ENCODE data around the gene EEF1AKMT3. TPM values are rescaled to one million over a fixed set of nuclear protein-coding genes. Genes with fewer than 3 reads are reported as not detected.

Gene EEF1AKMT3
- total and polyA plus RNA-seq, 12 donors, result 1.1 to 2.6 (median 1.5) TPM

DNA sequence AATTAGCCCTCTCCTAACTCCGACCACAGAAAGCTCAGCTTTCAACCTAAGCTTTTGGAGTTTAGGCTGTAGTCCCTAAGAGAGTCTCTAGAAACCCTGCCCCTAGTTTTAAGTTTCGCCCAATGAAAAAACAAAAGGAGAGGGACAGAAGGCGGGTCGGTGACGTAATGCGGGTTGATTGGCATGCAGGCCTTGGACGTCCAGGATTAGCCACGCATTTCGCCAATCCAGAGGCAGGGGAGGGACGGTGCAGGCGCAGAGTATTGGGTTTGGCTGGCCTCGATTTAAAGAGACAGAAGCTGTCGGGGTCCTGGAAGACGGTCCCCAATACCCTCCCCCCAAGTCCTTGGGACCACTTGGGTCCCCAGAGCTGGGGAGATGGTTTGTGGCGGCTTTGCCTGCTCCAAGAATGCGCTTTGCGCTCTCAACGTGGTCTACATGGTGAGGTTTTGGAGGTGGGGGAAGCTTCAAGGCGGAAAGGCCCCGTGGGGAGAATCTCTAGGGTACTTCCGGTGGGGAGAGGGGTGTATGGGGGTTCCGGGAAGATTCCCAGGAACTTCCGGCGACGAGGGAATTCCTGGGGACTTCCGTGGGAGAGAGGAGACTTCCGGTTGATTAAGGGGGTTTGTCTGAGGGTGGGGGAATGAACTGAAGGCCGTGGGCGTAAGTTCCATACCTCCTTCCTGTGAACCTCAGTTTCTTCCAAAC lies 27.5 kb upstream of the EEF1AKMT3 start, which contains the start of gene TSPAN31:
Gene TSPAN31 (plus strand): TSS at position 263 of the 708 bp plus-strand sequence. CDS start 116 bp downstream, at position 379.
- 1% methylated on average over 29 of the region's 29 CpGs for WGBS, 2 donors
- ATAC-seq, result peak; percentile 93 to 98 (median 96)
- intact Hi-C loops (cut with DNase I), result no loop called here

GRCh38 chr12:57745485-57745881 lies 26.9 kb upstream of the EEF1AKMT3 start:
- peak overlapping the region; percentile 58 to 98 (median 88) for H3K4me3 ChIP-seq
- no peak for DNase-seq
- H3K27me3 ChIP-seq, result peaks cover 0 to 7% (median 0%) of the 10 kb centered on the region in 7 donors
- 35 to 41% methylated on average over 8 of the region's 8 CpGs for WGBS, 2 donors
- peaks cover 0 to 39% (median 15%) of the 10 kb centered on the region in 9 donors for H3K4me1 ChIP-seq
- ATAC-seq, result peak in 7 of 8 donors; percentile 2 to 36 (median 17)
- TF ChIP-seq, protein P1, sequence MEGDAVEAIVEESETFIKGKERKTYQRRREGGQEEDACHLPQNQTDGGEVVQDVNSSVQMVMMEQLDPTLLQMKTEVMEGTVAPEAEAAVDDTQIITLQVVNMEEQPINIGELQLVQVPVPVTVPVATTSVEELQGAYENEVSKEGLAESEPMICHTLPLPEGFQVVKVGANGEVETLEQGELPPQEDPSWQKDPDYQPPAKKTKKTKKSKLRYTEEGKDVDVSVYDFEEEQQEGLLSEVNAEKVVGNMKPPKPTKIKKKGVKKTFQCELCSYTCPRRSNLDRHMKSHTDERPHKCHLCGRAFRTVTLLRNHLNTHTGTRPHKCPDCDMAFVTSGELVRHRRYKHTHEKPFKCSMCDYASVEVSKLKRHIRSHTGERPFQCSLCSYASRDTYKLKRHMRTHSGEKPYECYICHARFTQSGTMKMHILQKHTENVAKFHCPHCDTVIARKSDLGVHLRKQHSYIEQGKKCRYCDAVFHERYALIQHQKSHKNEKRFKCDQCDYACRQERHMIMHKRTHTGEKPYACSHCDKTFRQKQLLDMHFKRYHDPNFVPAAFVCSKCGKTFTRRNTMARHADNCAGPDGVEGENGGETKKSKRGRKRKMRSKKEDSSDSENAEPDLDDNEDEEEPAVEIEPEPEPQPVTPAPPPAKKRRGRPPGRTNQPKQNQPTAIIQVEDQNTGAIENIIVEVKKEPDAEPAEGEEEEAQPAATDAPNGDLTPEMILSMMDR (IDR thresholded peaks at IDR 0.05), result no peak
- peak overlapping the region; percentile 91 to 99 (median 96) for H3K27ac ChIP-seq
- intact Hi-C loops (cut with DNase I), result no loop called here
- H3K36me3 ChIP-seq, result peaks cover 0 to 45% (median 32%) of the 10 kb centered on the region in 9 donors
- no peaks in the 10 kb centered on the region for H3K9me3 ChIP-seq

More for the DNA sequence above, 27.5 kb upstream of the EEF1AKMT3 start, which contains the start of gene TSPAN31:
- TF ChIP-seq, protein P1 (IDR thresholded peaks at IDR 0.05), result no peak
- peak within 1 kb of the TSS; percentile 91 to 99 (median 96) for H3K27ac ChIP-seq
- peaks cover 0 to 40% (median 28%) of the 10 kb centered on the region in 9 donors for H3K36me3 ChIP-seq
- peak; percentile 95 to 99 for DNase-seq
- peak within 1 kb of the TSS; percentile 58 to 98 (median 88) for H3K4me3 ChIP-seq
- H3K9me3 ChIP-seq, result no peaks in the 10 kb centered on the region
- H3K4me1 ChIP-seq, result peaks cover 0 to 42% (median 13%) of the 10 kb centered on the region in 9 donors
- H3K27me3 ChIP-seq, result peaks cover 0 to 13% (median 3%) of the 10 kb centered on the region in 7 donors

- peaks cover 0 to 50% (median 32%) of the 10 kb centered on the region in 9 donors for H3K36me3 ChIP-seq
These were observed 26.4 kb upstream of the EEF1AKMT3 start for GRCh38 chr12:57746025-57746424.

DNA sequence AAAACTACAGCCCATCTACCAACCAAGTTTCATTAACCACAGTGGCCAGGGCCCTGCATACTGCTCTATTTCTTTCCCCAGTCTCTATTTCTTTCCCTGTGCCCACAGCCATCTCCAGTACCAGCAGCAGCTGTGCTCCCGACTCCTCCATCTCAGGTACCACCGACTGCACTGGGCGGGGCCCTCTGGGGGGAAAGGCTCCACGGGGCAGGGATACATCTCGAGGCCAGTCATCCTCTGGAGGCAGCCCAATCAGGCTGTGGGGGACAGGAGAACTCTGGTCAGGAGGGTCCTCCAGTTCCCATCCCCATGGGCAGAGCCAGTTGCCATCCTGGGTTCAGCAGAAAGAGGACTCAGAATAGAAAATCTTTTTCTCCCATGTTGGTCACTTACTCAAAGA lies 23.4 kb upstream of the EEF1AKMT3 start:
- Histone ChIP-seq H3K27me3 (no peaks in the 10 kb centered on the region), H3K36me3 (peaks cover 0 to 51% (median 32%) of the 10 kb centered on the region in 9 donors), H3K4me1 (peaks cover 10 to 44% (median 31%) of the 10 kb centered on the region in 9 donors), H3K27ac (no peak overlapping the region), H3K9me3 (no peaks in the 10 kb centered on the region), H3K4me3 (no peak overlapping the region)
- DNase-seq (no peak), ATAC-seq (no peak)
- TF ChIP-seq, protein P1 (IDR thresholded peaks at IDR 0.05), result no peak
- WGBS, 2 donors, result 90 to 94% methylated on average over 5 of the region's 5 CpGs
- intact Hi-C loops (cut with DNase I), result no loop called here

More at GRCh38 chr12:57746025-57746424, 26.4 kb upstream of the EEF1AKMT3 start:
- intact Hi-C loops (cut with DNase I), result no loop called here
- DNase-seq, result no peak
- Histone ChIP-seq H3K27me3 (peaks cover 0 to 2% (median 0%) of the 10 kb centered on the region in 7 donors), H3K9me3 (no peaks in the 10 kb centered on the region), H3K4me3 (peak overlapping the region in 7 of 10 donors; percentile 58 to 93 (median 88)), H3K4me1 (peaks cover 4 to 39% (median 20%) of the 10 kb centered on the region in 9 donors), H3K27ac (peak overlapping the region in 5 of 10 donors; percentile 96 to 99 (median 96))
- 85 to 90% methylated on average over 3 of the region's 3 CpGs for WGBS, 2 donors
- TF ChIP-seq, protein P1 (IDR thresholded peaks at IDR 0.05), result no peak
- ATAC-seq, result no peak
